ENCODE measurements around the gene RPL10.

RPL10 gene

GRCh38 chrX:154420402-154420756 lies 22.2 kb downstream of the RPL10 start:
- Histone ChIP-seq H3K9me3 (no peaks in the 10 kb centered on the region), H3K36me3 (no peaks in the 10 kb centered on the region), H3K27me3 (no peaks in the 10 kb centered on the region), H3K4me3 (ENCODE audit: low read depth, low read length) (no peak overlapping the region), H3K4me1 (peaks cover 8% of the 10 kb centered on the region)
- TF ChIP-seq CTCF (IDR thresholded peaks at IDR 0.05; ENCODE audit: low read depth, low read length) = no peak
- no peak for DNase-seq

- no peak overlapping the region for H3K4me3 ChIP-seq (ENCODE audit: low read depth, low read length)
- DNase-seq = no peak
- H3K4me1 ChIP-seq = no peaks in the 10 kb centered on the region
- TF ChIP-seq CTCF (IDR thresholded peaks at IDR 0.05; ENCODE audit: low read depth, low read length) = no peak
- H3K27me3 ChIP-seq = no peaks in the 10 kb centered on the region
- H3K9me3 ChIP-seq = no peaks in the 10 kb centered on the region
- H3K36me3 ChIP-seq = 0 out of 2 replicates have a peak, but pooled peaks cover under 1% of the 10 kb centered on the region
Observed at GRCh38 chrX:154426916-154427770, 29.0 kb downstream of the RPL10 start.

GRCh38 chrX:154428176-154429171 lies 30.3 kb downstream of the RPL10 start, which contains the start of gene ATP6AP1:
ATP6AP1 (plus strand) TSS chrX:154428677; CDS start chrX:154428693, 16 bp downstream.
- Histone ChIP-seq H3K4me1 (no peaks in the 10 kb centered on the region), H3K4me3 (ENCODE audit: low read depth, low read length) (peak within 1 kb of the TSS; percentile 68), H3K9me3 (no peaks in the 10 kb centered on the region), H3K36me3 (0 out of 2 replicates have a peak, but pooled peaks cover 7% of the 10 kb centered on the region), H3K27me3 (no peaks in the 10 kb centered on the region)
- TF ChIP-seq CTCF (IDR thresholded peaks at IDR 0.05; ENCODE audit: low read depth, low read length) = no peak
- DNase-seq = peak; percentile 94

- Histone ChIP-seq H3K9me3 (no peaks in the 10 kb centered on the region), H3K4me3 (ENCODE audit: low read depth, low read length) (peak overlapping the region; percentile 68), H3K27me3 (no peaks in the 10 kb centered on the region), H3K4me1 (no peaks in the 10 kb centered on the region), H3K36me3 (peaks cover 10% of the 10 kb centered on the region)
- DNase-seq = no peak
- no peak for TF ChIP-seq CTCF (IDR thresholded peaks at IDR 0.05; ENCODE audit: low read depth, low read length)
Observed at GRCh38 chrX:154429711-154430110, 31.5 kb downstream of the RPL10 start.

- H3K4me3 ChIP-seq (ENCODE audit: low read depth, low read length) = no peak overlapping the region
Observed at GRCh38 chrX:154430479-154430878, 32.3 kb downstream of the RPL10 start.

More at GRCh38 chrX:154430479-154430878, 32.3 kb downstream of the RPL10 start:
- H3K4me1 ChIP-seq = no peaks in the 10 kb centered on the region
- peaks cover 14% of the 10 kb centered on the region for H3K36me3 ChIP-seq
- H3K9me3 ChIP-seq = no peaks in the 10 kb centered on the region
- H3K27me3 ChIP-seq = no peaks in the 10 kb centered on the region
- TF ChIP-seq CTCF (IDR thresholded peaks at IDR 0.05; ENCODE audit: low read depth, low read length) = no peak
- DNase-seq = no peak
